OCI-LY7 (cell line): Measurements from ENCODE around the gene MAPK8IP3. TPM values are rescaled to one million over a fixed set of nuclear protein-coding genes. Genes with fewer than 3 reads are reported as not detected.

Experiments used
- BruUV-seq: library from RNA; stranded (reverse); fragments of 400-500 nt; replicated peaks from 2 replicates; lab custom pipeline; 2021; lab: Mats Ljungman, UMichigan
- CTCF ChIA-PET: fragments of 300-600 bp; sonication (Branson Sonifier 250); formaldehyde crosslinking; loops from one replicate; lab custom pipeline; 2022; ENCODE audit warnings: antibody characterized with exemption; ENCODE audit not compliant: unreplicated experiment; lab: Charles Lee
- POLR2A ChIA-PET: fragments of 300-600 bp; sonication (Branson Sonifier 250); formaldehyde crosslinking; loops from one replicate; lab custom pipeline; 2022; ENCODE audit warnings: antibody characterized with exemption; lab: Charles Lee
- DNase-seq: peaks from one replicate; pipeline ENCODE4 v3.0.0-alpha.2; 2015; ENCODE audit warnings: low spot score
- H2AFZ ChIP-seq: fragments of 200-600 bp; sonication (generic), shearing (Covaris generic); 2 replicates; pipeline ENCODE4 v1.6.1; 2014; ENCODE audit warnings: mild to moderate bottlenecking, antibody characterized with exemption, low read length, moderate library complexity
- H3K27ac ChIP-seq: fragments of 200-600 bp; sonication (generic); 2 replicates; pipeline ENCODE4 v1.5.1; 2014; ENCODE audit warnings: mixed run types, low read depth, mild to moderate bottlenecking, moderate library complexity, low read length, inconsistent platforms; ENCODE audit not compliant: poor library complexity, severe bottlenecking
- H3K36me3 ChIP-seq: fragments of 200-600 bp; sonication (generic); 2 replicates; pipeline ENCODE4 v1.6.1; 2014; ENCODE audit warnings: mild to moderate bottlenecking, antibody characterized with exemption, low read length, moderate library complexity, mixed read lengths; ENCODE audit not compliant: insufficient read depth
- H3K4me1 ChIP-seq: fragments of 200-600 bp; sonication (generic); 2 replicates; pipeline ENCODE4 v1.5.1; 2014; ENCODE audit warnings: mild to moderate bottlenecking, low read length; ENCODE audit not compliant: insufficient read depth, poor library complexity, severe bottlenecking
- H3K4me2 ChIP-seq: fragments of 200-600 bp; sonication (generic); 2 replicates; pipeline ENCODE4 v1.6.1; 2014; ENCODE audit warnings: mild to moderate bottlenecking, low read length
- H3K4me3 ChIP-seq: fragments of 200-600 bp; sonication (generic); 2 replicates; pipeline ENCODE4 v1.5.1; 2014; ENCODE audit warnings: mild to moderate bottlenecking, low read depth, low read length; ENCODE audit not compliant: poor library complexity, severe bottlenecking
- H3K79me2 ChIP-seq: fragments of 200-600 bp; sonication (generic); 2 replicates; pipeline ENCODE4 v1.6.1; 2016; ENCODE audit warnings: low read depth, mild to moderate bottlenecking, low read length, moderate library complexity, mixed read lengths; ENCODE audit not compliant: insufficient read depth
- H3K9me2 ChIP-seq: fragments of 200-600 bp; sonication (generic); 2 replicates; pipeline ENCODE4 v1.6.1; 2016; ENCODE audit warnings: mild to moderate bottlenecking, low read length, mixed read lengths; ENCODE audit not compliant: insufficient read depth
- H3K9me3 ChIP-seq: fragments of 200-600 bp; sonication (generic); 2 replicates; pipeline ENCODE4 v1.6.1; 2014; ENCODE audit warnings: mild to moderate bottlenecking, mixed run types, low read length, mixed read lengths
- H4K20me1 ChIP-seq: fragments of 200-600 bp; sonication (generic); 2 replicates; pipeline ENCODE4 v1.6.1; 2014; ENCODE audit warnings: mild to moderate bottlenecking, antibody characterized with exemption, low read length, moderate library complexity, mixed read lengths; ENCODE audit not compliant: insufficient read depth
- EZH2phosphoT487 ChIP-seq: fragments of 200-600 bp; sonication (generic); IDR thresholded peaks from 2 replicates; pipeline ENCODE4 v1.6.1; 2018; ENCODE audit warnings: low read depth, borderline replicate concordance, mild to moderate bottlenecking, mixed run types, antibody characterized with exemption, low read length, moderate library complexity, mixed read lengths
- intact Hi-C: fragments of 100-400 bp; cut with micrococcal nuclease; formaldehyde crosslinking; loops from one replicate; pipeline ENCODE4 v1.10.0; 2022; ENCODE audit not compliant: unreplicated experiment
- total RNA-seq, 2 experiments: library from RNA; depleted of rRNA in 1 of 2; stranded (reverse); fragments of >200 nt in 1 of 2; shearing (Covaris generic) in 1 of 2; gene quantifications; 2 replicates each; pipeline ENCODE4 v1.2.3, GENCODE V29; 2014 to 2022
- TF ChIP-seq, protein P1 (sequence below): fragments of 200-600 bp; sonication (generic); conservative IDR thresholded peaks from 2 replicates; pipeline ENCODE4 v1.5.1; 2014; ENCODE audit warnings: mild to moderate bottlenecking, antibody characterized with exemption, low read length, moderate library complexity, mixed read lengths

MAPK8IP3 gene
- total RNA-seq, 2 experiments from 2014 or later = 114 to 130 TPM

DNA sequence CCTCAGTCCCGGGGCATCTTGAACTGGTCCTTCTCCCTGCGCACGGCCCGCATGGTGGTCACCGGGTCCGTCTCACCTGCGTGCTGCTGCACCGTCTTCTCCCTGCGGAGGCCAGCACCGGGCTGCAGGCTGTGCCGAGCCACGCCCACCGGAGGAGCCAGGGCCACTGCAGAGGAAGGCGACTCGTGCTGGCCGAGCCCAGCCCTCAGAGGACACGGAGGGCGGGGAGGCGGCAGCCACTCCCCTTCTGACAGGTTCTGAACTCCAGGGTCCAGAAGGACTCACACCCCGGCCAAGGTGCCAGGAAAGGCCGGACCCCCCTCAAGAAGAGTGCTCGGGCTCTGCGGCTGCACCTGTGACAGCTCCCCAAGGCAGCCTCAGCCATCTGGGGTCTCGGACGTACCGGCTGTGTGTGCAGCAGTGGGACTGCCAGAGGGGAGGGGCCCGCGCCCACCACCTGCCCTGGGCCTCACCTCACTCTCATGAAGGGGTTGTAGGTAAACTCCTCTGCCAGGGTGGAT, 103.3 kb downstream of the MAPK8IP3 start:
- Histone ChIP-seq H3K4me1 (no peaks in the 10 kb centered on the region), H2AFZ (no peak overlapping the region), H3K9me3 (no peaks in the 10 kb centered on the region), H4K20me1 (no peaks in the 10 kb centered on the region), H3K9me2 (no peaks in the 10 kb centered on the region), H3K4me3 (no peak overlapping the region), H3K79me2 (no peaks in the 10 kb centered on the region), H3K27ac (no peak overlapping the region), H3K4me2 (no peak overlapping the region), H3K36me3 (no peaks in the 10 kb centered on the region)
- no TSS peak for BruUV-seq
- DNase-seq = no peak
- TF ChIP-seq, protein P1, sequence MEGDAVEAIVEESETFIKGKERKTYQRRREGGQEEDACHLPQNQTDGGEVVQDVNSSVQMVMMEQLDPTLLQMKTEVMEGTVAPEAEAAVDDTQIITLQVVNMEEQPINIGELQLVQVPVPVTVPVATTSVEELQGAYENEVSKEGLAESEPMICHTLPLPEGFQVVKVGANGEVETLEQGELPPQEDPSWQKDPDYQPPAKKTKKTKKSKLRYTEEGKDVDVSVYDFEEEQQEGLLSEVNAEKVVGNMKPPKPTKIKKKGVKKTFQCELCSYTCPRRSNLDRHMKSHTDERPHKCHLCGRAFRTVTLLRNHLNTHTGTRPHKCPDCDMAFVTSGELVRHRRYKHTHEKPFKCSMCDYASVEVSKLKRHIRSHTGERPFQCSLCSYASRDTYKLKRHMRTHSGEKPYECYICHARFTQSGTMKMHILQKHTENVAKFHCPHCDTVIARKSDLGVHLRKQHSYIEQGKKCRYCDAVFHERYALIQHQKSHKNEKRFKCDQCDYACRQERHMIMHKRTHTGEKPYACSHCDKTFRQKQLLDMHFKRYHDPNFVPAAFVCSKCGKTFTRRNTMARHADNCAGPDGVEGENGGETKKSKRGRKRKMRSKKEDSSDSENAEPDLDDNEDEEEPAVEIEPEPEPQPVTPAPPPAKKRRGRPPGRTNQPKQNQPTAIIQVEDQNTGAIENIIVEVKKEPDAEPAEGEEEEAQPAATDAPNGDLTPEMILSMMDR = no peak
- no peak for TF ChIP-seq EZH2phosphoT487
- ChIA-PET CTCF (no interaction called here), POLR2A (no interaction called here)
- intact Hi-C loops = no loop called here

- Histone ChIP-seq H3K4me3 (no peak overlapping the region), H3K4me2 (no peak overlapping the region), H3K9me3 (no peaks in the 10 kb centered on the region), H3K36me3 (no peaks in the 10 kb centered on the region), H2AFZ (no peak overlapping the region), H3K4me1 (no peaks in the 10 kb centered on the region), H4K20me1 (no peaks in the 10 kb centered on the region), H3K27ac (no peak overlapping the region), H3K9me2 (no peaks in the 10 kb centered on the region), H3K79me2 (no peaks in the 10 kb centered on the region)
- TF ChIP-seq, protein P1 = no peak
- no peak for TF ChIP-seq EZH2phosphoT487
- no peak for DNase-seq
- BruUV-seq = no TSS peak
- intact Hi-C loops = no loop called here
- POLR2A ChIA-PET = no interaction called here
- CTCF ChIA-PET = no interaction called here
These were observed 104.1 kb downstream of the MAPK8IP3 start for GRCh38 chr16:1810106-1810505.

DNA sequence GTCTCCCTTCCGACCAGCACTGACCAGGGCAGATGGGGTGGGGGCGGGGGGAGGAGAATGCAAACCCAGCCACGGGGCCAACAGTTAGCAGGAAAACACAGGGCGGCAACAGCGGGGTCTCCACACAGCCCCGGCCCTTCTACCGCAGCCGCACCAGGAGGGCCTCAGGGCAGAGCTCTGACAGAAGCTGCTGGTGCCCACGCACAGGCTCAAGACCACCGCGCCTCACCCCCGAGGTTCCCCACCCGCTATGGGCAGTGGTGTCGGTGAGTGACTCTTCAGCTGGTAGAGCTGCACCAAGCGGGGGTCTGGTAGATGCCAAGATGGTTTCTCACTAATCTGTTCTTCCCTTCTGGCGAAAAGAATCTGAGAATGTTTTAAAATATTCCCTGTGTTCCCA, 104.5 kb downstream of the MAPK8IP3 start:
- ChIA-PET CTCF (no interaction called here), POLR2A (no interaction called here)
- no peak overlapping the region for H3K4me3 ChIP-seq
- TF ChIP-seq EZH2phosphoT487 = no peak
- TF ChIP-seq, protein P1 = no peak
- intact Hi-C loops = no loop called here
- BruUV-seq = no TSS peak
- no peak overlapping the region for H3K4me2 ChIP-seq
- no peaks in the 10 kb centered on the region for H3K9me3 ChIP-seq
- H2AFZ ChIP-seq = no peak overlapping the region
- no peak overlapping the region for H3K27ac ChIP-seq
- H3K4me1 ChIP-seq = no peaks in the 10 kb centered on the region
- H3K36me3 ChIP-seq = no peaks in the 10 kb centered on the region
- no peak for DNase-seq
- H3K9me2 ChIP-seq = no peaks in the 10 kb centered on the region
- no peaks in the 10 kb centered on the region for H4K20me1 ChIP-seq
- no peaks in the 10 kb centered on the region for H3K79me2 ChIP-seq
